Measurements from ENCODE around the gene PCDHGC3. TPM values are rescaled to one million over a fixed set of nuclear protein-coding genes. Genes with fewer than 3 reads are reported as not detected.
A peak's percentile ranks its signal among the peaks of the same experiment; 100 is the strongest.
"Not testable (repeated sequence)": the region's sequence is repeated elsewhere in the genome, so short reads cannot be mapped to it uniquely, and the experiment has no call there.

PCDHGC3 gene
- total RNA-seq (52.7 TPM), polyA plus RNA-seq (ENCODE audit: insufficient read depth in 1 of 8, insufficient read length in 8 of 8, low replicate concordance in 1 of 8) (100 to 1,000 TPM in 7 of 8 donors, 10 to 100 TPM in 1; 87.6 to 165 (median 131) TPM)
- long read RNA-seq, donor 1, full-length matches to known transcripts, result 18 of 18 reads
- long read RNA-seq, donor 1, partial matches to known transcripts, result 0 of 18 reads
- long read RNA-seq, donor 1, other reads (novel, unspliced or antisense), result 0 of 18 reads
- long read RNA-seq, donor 2, full-length matches to known transcripts, result 5 of 5 reads
- long read RNA-seq, donor 2, partial matches to known transcripts, result 0 of 5 reads
- long read RNA-seq, donor 2, other reads (novel, unspliced or antisense), result 0 of 5 reads
- long read RNA-seq, donor 3, full-length matches to known transcripts, result 25 of 25 reads
- long read RNA-seq, donor 3, partial matches to known transcripts, result 0 of 25 reads
- long read RNA-seq, donor 3, other reads (novel, unspliced or antisense), result 0 of 25 reads
- long read RNA-seq, donor 4, full-length matches to known transcripts, result 34 of 34 reads
- long read RNA-seq, donor 4, partial matches to known transcripts, result 0 of 34 reads
- long read RNA-seq, donor 4, other reads (novel, unspliced or antisense), result 0 of 34 reads
- long read RNA-seq, donor 5, full-length matches to known transcripts, result 74 of 194 reads
- long read RNA-seq, donor 5, partial matches to known transcripts, result 120 of 194 reads
- long read RNA-seq, donor 5, other reads (novel, unspliced or antisense), result 0 of 194 reads
- long read RNA-seq, donor 6, full-length matches to known transcripts, result 37 of 37 reads
- long read RNA-seq, donor 6, partial matches to known transcripts, result 0 of 37 reads
- long read RNA-seq, donor 6, other reads (novel, unspliced or antisense), result 0 of 37 reads
- long read RNA-seq, donor 7, full-length matches to known transcripts, result 51 of 70 reads
- long read RNA-seq, donor 7, partial matches to known transcripts, result 19 of 70 reads
- long read RNA-seq, donor 7, other reads (novel, unspliced or antisense), result 0 of 70 reads
- long read RNA-seq, donor 8, full-length matches to known transcripts, result 29 of 29 reads
- long read RNA-seq, donor 8, partial matches to known transcripts, result 0 of 29 reads
- long read RNA-seq, donor 8, other reads (novel, unspliced or antisense), result 0 of 29 reads
- long read RNA-seq, donor 9, full-length matches to known transcripts, result 39 of 77 reads
- long read RNA-seq, donor 9, partial matches to known transcripts, result 38 of 77 reads
- long read RNA-seq, donor 9, other reads (novel, unspliced or antisense), result 0 of 77 reads
- long read RNA-seq, donor 10, full-length matches to known transcripts, result 40 of 46 reads
- long read RNA-seq, donor 10, partial matches to known transcripts, result 6 of 46 reads
- long read RNA-seq, donor 10, other reads (novel, unspliced or antisense), result 0 of 46 reads
- long read RNA-seq, donor 11, full-length matches to known transcripts, result 31 of 31 reads
- long read RNA-seq, donor 11, partial matches to known transcripts, result 0 of 31 reads
- long read RNA-seq, donor 11, other reads (novel, unspliced or antisense), result 0 of 31 reads

- peaks cover 18% of the 10 kb centered on the region for H3K36me3 ChIP-seq (ENCODE audit: control insufficient read depth, insufficient read depth, low read length)
- peak within 1 kb of the TSS; percentile 99 for H3K27ac ChIP-seq (ENCODE audit: low read length)
- H3K4me1 ChIP-seq (ENCODE audit: control insufficient read depth, insufficient read depth, low read length), result peaks cover 39% of the 10 kb centered on the region
- under 1% methylated on average over 28 of the region's 28 CpGs for WGBS (ENCODE audit: insufficient coverage)
- peaks cover 8% of the 10 kb centered on the region for H3K27me3 ChIP-seq (ENCODE audit: control insufficient read depth, insufficient read depth, low read length)
- DNase-seq, result peak; percentile 98
- H3K9me3 ChIP-seq (replicated peaks; ENCODE audit: control insufficient read depth, low read depth, low read length), result no peaks in the 10 kb centered on the region
- H3K4me3 ChIP-seq (ENCODE audit: low read length), result peak within 1 kb of the TSS; percentile 92
Measured at GRCh38 chr5:141475625-141476131, at the start of gene PCDHGC3. Gene PCDHGC3, plus strand, starts transcription at chr5:141475966. Its CDS starts 151 bp downstream, at chr5:141476117.

- Histone ChIP-seq H3K4me1 (ENCODE audit: control insufficient read depth, insufficient read depth, low read length) (no peaks in the 10 kb centered on the region), H3K27me3 (ENCODE audit: control insufficient read depth, insufficient read depth, low read length) (peaks cover 19% of the 10 kb centered on the region), H3K4me3 (ENCODE audit: low read length) (no peak overlapping the region), H3K9me3 (replicated peaks; ENCODE audit: control insufficient read depth, low read depth, low read length) (peaks cover 83% of the 10 kb centered on the region), H3K27ac (ENCODE audit: low read length) (no peak overlapping the region), H3K36me3 (ENCODE audit: control insufficient read depth, insufficient read depth, low read length) (no peaks in the 10 kb centered on the region)
- WGBS (ENCODE audit: insufficient coverage), result 32% methylated on average over 53 of the region's 53 CpGs
- no peak for DNase-seq
Measured at GRCh38 chr5:141427783-141428426, 47.9 kb upstream of the PCDHGC3 start.

- WGBS (ENCODE audit: insufficient coverage), result 11% methylated on average over 30 of the region's 33 CpGs
- DNase-seq, result peak; percentile 62
- H3K4me1 ChIP-seq (ENCODE audit: control insufficient read depth, insufficient read depth, low read length), result no peaks in the 10 kb centered on the region
- peak within 1 kb of the TSS; percentile 9 for H3K4me3 ChIP-seq (ENCODE audit: low read length)
- no peak within 1 kb of the TSS for H3K27ac ChIP-seq (ENCODE audit: low read length)
- H3K27me3 ChIP-seq (ENCODE audit: control insufficient read depth, insufficient read depth, low read length), result peaks cover 13% of the 10 kb centered on the region
- no peaks in the 10 kb centered on the region for H3K36me3 ChIP-seq (ENCODE audit: control insufficient read depth, insufficient read depth, low read length)
- peaks cover 71% of the 10 kb centered on the region for H3K9me3 ChIP-seq (replicated peaks; ENCODE audit: control insufficient read depth, low read depth, low read length)
Measured at GRCh38 chr5:141430332-141431113, 45.2 kb upstream of the PCDHGC3 start, which contains the start of gene PCDHGA12. Gene PCDHGA12, plus strand, starts transcription at chr5:141430507. Its CDS starts 253 bp downstream, at chr5:141430760.

- peaks cover 10% of the 10 kb centered on the region for H3K27me3 ChIP-seq (ENCODE audit: control insufficient read depth, insufficient read depth, low read length)
- no peak overlapping the region for H3K27ac ChIP-seq (ENCODE audit: low read length)
- H3K4me3 ChIP-seq (ENCODE audit: low read length), result no peak overlapping the region
- 14% methylated on average over 37 of the region's 37 CpGs for WGBS (ENCODE audit: insufficient coverage)
- H3K4me1 ChIP-seq (ENCODE audit: control insufficient read depth, insufficient read depth, low read length), result no peaks in the 10 kb centered on the region
- DNase-seq, result no peak
- H3K36me3 ChIP-seq (ENCODE audit: control insufficient read depth, insufficient read depth, low read length), result no peaks in the 10 kb centered on the region
- peaks cover 69% of the 10 kb centered on the region for H3K9me3 ChIP-seq (replicated peaks; ENCODE audit: control insufficient read depth, low read depth, low read length)
Measured at GRCh38 chr5:141431286-141431685, 44.5 kb upstream of the PCDHGC3 start.

- not testable (repeated sequence) for H3K27me3 ChIP-seq (ENCODE audit: control insufficient read depth, insufficient read depth, low read length); H3K4me3 ChIP-seq (ENCODE audit: low read length); DNase-seq; H3K36me3 ChIP-seq (ENCODE audit: control insufficient read depth, insufficient read depth, low read length); H3K4me1 ChIP-seq (ENCODE audit: control insufficient read depth, insufficient read depth, low read length); H3K27ac ChIP-seq (ENCODE audit: low read length)
- peaks cover 62% of the 10 kb centered on the region for H3K9me3 ChIP-seq (replicated peaks; ENCODE audit: control insufficient read depth, low read depth, low read length)
- 30% methylated on average over 20 of the region's 38 CpGs for WGBS (ENCODE audit: insufficient coverage)
Measured at GRCh38 chr5:141432308-141432707, 43.5 kb upstream of the PCDHGC3 start.

- H3K4me3 ChIP-seq (ENCODE audit: low read length); H3K4me1 ChIP-seq (ENCODE audit: control insufficient read depth, insufficient read depth, low read length); H3K36me3 ChIP-seq (ENCODE audit: control insufficient read depth, insufficient read depth, low read length); H3K27me3 ChIP-seq (ENCODE audit: control insufficient read depth, insufficient read depth, low read length); DNase-seq; H3K27ac ChIP-seq (ENCODE audit: low read length): not testable (repeated sequence)
- WGBS (ENCODE audit: insufficient coverage), result 25% methylated on average over 27 of the region's 29 CpGs
- peaks cover 60% of the 10 kb centered on the region for H3K9me3 ChIP-seq (replicated peaks; ENCODE audit: control insufficient read depth, low read depth, low read length)
Measured at GRCh38 chr5:141432726-141433125, 43.0 kb upstream of the PCDHGC3 start.

- no CpG with 5 or more reads among the region's 2 CpGs for WGBS (ENCODE audit: insufficient coverage)
- DNase-seq, result no peak
- H3K36me3 ChIP-seq (ENCODE audit: control insufficient read depth, insufficient read depth, low read length), result no peaks in the 10 kb centered on the region
- H3K27me3 ChIP-seq (ENCODE audit: control insufficient read depth, insufficient read depth, low read length), result peaks cover 6% of the 10 kb centered on the region
- no peak overlapping the region for H3K4me3 ChIP-seq (ENCODE audit: low read length)
- peaks cover 53% of the 10 kb centered on the region for H3K9me3 ChIP-seq (replicated peaks; ENCODE audit: control insufficient read depth, low read depth, low read length)
- H3K4me1 ChIP-seq (ENCODE audit: control insufficient read depth, insufficient read depth, low read length), result no peaks in the 10 kb centered on the region
- H3K27ac ChIP-seq (ENCODE audit: low read length), result no peak overlapping the region
Measured at GRCh38 chr5:141434006-141434405, 41.8 kb upstream of the PCDHGC3 start.

GRCh38 chr5:141437221-141437620 lies 38.5 kb upstream of the PCDHGC3 start:
- no CpG with 5 or more reads among the region's 2 CpGs for WGBS (ENCODE audit: insufficient coverage)
- H3K9me3 ChIP-seq (replicated peaks; ENCODE audit: control insufficient read depth, low read depth, low read length), result peaks cover 59% of the 10 kb centered on the region
- no peaks in the 10 kb centered on the region for H3K27me3 ChIP-seq (ENCODE audit: control insufficient read depth, insufficient read depth, low read length)
- no peak overlapping the region for H3K4me3 ChIP-seq (ENCODE audit: low read length)
- H3K36me3 ChIP-seq (ENCODE audit: control insufficient read depth, insufficient read depth, low read length), result no peaks in the 10 kb centered on the region
- DNase-seq, result no peak
- H3K4me1 ChIP-seq (ENCODE audit: control insufficient read depth, insufficient read depth, low read length), result no peaks in the 10 kb centered on the region
- no peak overlapping the region for H3K27ac ChIP-seq (ENCODE audit: low read length)
